K562 (cell line): ENCODE results near the gene MICOS13. TPM values are rescaled to one million over a fixed set of nuclear protein-coding genes. Genes with fewer than 3 reads are reported as not detected.

ENCODE experiments used
- ATAC-seq: fragments of 200-7000 bp; cut with Tn5 transposase; 3 replicates; pipeline ENCODE4 v1.9.1; 2020; ENCODE audit warnings: moderate library complexity
- BruUV-seq: library from RNA; stranded (reverse); fragments of 400-500 nt; replicated peaks from 2 replicates; lab custom pipeline; 2021; lab: Mats Ljungman, UMichigan
- CTCF ChIA-PET: fragments of 300-600 bp; formaldehyde crosslinking; extraction: SDS; loops from one replicate; lab custom pipeline; 2021; ENCODE audit warnings: low intra/inter-chr PET ratio; lab: Yijun Ruan, JAX
- POLR2A ChIA-PET: fragments of 300-600, 350-650 bp; sonication (Branson Sonifier 250); formaldehyde crosslinking; extraction: SDS; loops from one replicate; lab custom pipeline; 2021; ENCODE audit warnings: antibody characterized with exemption, inconsistent platforms; lab: Yijun Ruan, JAX
- DNase-seq, 4 experiments: peaks; one replicate each; pipeline versions ENCODE4 v3.0.0 to v3.0.0-alpha.2; 2011 to 2018; ENCODE audit warnings: low spot score in 3 of 4, mixed read lengths in 3 of 4; ENCODE audit errors: extremely low read depth in 1 of 4
- FAIRE-seq: peaks from 2 replicates; lab custom pipeline; 2011; peaks lifted over from hg19 to GRCh38; lab: Jason Lieb, UNC
- H2AFZ ChIP-seq: 2 replicates; pipeline ENCODE4 v1.6.0; 2011; ENCODE audit warnings: low read depth, low read length, control low read depth, inconsistent platforms
- H3K27ac ChIP-seq: fragments of 200-600 bp; 3 replicates; pipeline ENCODE4 v1.8.0; 2011; ENCODE audit warnings: low read depth, mild to moderate bottlenecking, control low read depth, inconsistent platforms, low read length, moderate library complexity, mixed read lengths; ENCODE audit errors: extremely low read depth
- H3K27me3 ChIP-seq, 2 experiments: fragments of 300-600 bp in 1 of 2; 2 replicates in 1 of 2; 3 replicates in 1 of 2; pipeline versions ENCODE4 v1.6.0 to v1.8.0; 2011; ENCODE audit warnings: inconsistent platforms in 2 of 2, low read length in 2 of 2, mild to moderate bottlenecking in 1 of 2, mixed read lengths in 1 of 2, moderate library complexity in 1 of 2; ENCODE audit not compliant: control insufficient read depth in 2 of 2, insufficient read depth in 2 of 2
- H3K36me3 ChIP-seq: fragments of 300-600 bp; 3 replicates; pipeline ENCODE4 v1.8.0; 2011; ENCODE audit warnings: mild to moderate bottlenecking, low read length, inconsistent platforms; ENCODE audit not compliant: control insufficient read depth, insufficient read depth
- H3K4me1 ChIP-seq, 2 experiments: fragments of 200-600 bp in 1 of 2; replicated peaks in 1 of 2; 2 replicates in 1 of 2; 3 replicates in 1 of 2; pipeline versions ENCODE4 v1.5.1 to v1.8.0; 2011; ENCODE audit warnings: inconsistent platforms in 2 of 2, low read length in 2 of 2, mild to moderate bottlenecking in 1 of 2, mixed read lengths in 1 of 2, moderate library complexity in 1 of 2; ENCODE audit not compliant: control insufficient read depth in 2 of 2, insufficient read depth in 2 of 2
- H3K4me2 ChIP-seq: 2 replicates; pipeline ENCODE4 v1.6.1; 2011; ENCODE audit warnings: low read length, control low read depth, inconsistent platforms, mixed read lengths; ENCODE audit not compliant: insufficient read depth
- H3K4me3 ChIP-seq: fragments of 200-600 bp; sonication (generic), shearing (Covaris generic); 2 replicates; pipeline ENCODE4 v1.5.1; 2016; ENCODE audit warnings: control low read depth, inconsistent platforms
- H3K79me2 ChIP-seq: fragments of 200-600 bp; 3 replicates; pipeline ENCODE4 v1.8.0; 2011; ENCODE audit warnings: low read length, inconsistent platforms; ENCODE audit not compliant: control insufficient read depth, insufficient read depth
- H3K9ac ChIP-seq, 2 experiments: 2 replicates each; pipeline versions ENCODE4 v1.6.0 to v1.6.1; 2011; ENCODE audit warnings: low read depth in 2 of 2, low read length in 2 of 2, control low read depth in 1 of 2, inconsistent platforms in 1 of 2, mild to moderate bottlenecking in 1 of 2, mixed read lengths in 1 of 2; ENCODE audit not compliant: insufficient read depth in 1 of 2
- H3K9me1 ChIP-seq: one replicate; pipeline ENCODE4 v1.6.0; 2011; ENCODE audit warnings: inconsistent platforms, mild to moderate bottlenecking, low read length, moderate library complexity; ENCODE audit not compliant: control insufficient read depth, insufficient read depth
- H3K9me3 ChIP-seq: replicated peaks from 2 replicates; pipeline ENCODE4 v1.5.1; 2011; ENCODE audit warnings: low read depth, low read length, inconsistent platforms; ENCODE audit not compliant: control insufficient read depth, insufficient read depth
- H4K20me1 ChIP-seq: replicated peaks from 2 replicates; pipeline ENCODE4 v1.6.1; 2011; ENCODE audit warnings: low read length, inconsistent platforms, mixed read lengths; ENCODE audit not compliant: control insufficient read depth, insufficient read depth
- CHCHD3 ChIP-seq: fragments of 250-450 bp; sonication (Bioruptor Pico); IDR thresholded peaks from 2 replicates; pipeline ENCODE4 v2.1.2; 2022; ENCODE audit warnings: mild to moderate bottlenecking
- ELF2 ChIP-seq: fragments of 250-450 bp; sonication (Bioruptor Pico); IDR thresholded peaks from 2 replicates; pipeline ENCODE4 v1.5.0; 2021; ENCODE audit warnings: mild to moderate bottlenecking
- MXI1 ChIP-seq: IDR thresholded peaks from 2 replicates; pipeline ENCODE4 v1.6.1; 2011; ENCODE audit warnings: low read depth, mild to moderate bottlenecking, improper control_type of control experiment, low read length
- MYNN ChIP-seq, 2 experiments: sonication (generic); formaldehyde crosslinking in 1 of 2; IDR thresholded peaks; 2 replicates each; pipeline versions ENCODE4 v1.5.0 to v1.6.1; 2016 to 2020; ENCODE audit warnings: antibody characterized with exemption in 1 of 2, missing genetic modification reagents in 1 of 2
- PCBP1 ChIP-seq: fragments of 200-400 bp; formaldehyde crosslinking; IDR thresholded peaks from 2 replicates; pipeline ENCODE4 v1.6.1; 2018; ENCODE audit warnings: mild to moderate bottlenecking, low read depth, low read length; ENCODE audit not compliant: poor library complexity, severe bottlenecking
- POU5F1 ChIP-seq: fragments of 150-350 bp; IDR thresholded peaks from 2 replicates; pipeline ENCODE4 v1.6.1; 2014; ENCODE audit warnings: borderline replicate concordance, low read length, low read depth, mild to moderate bottlenecking; ENCODE audit not compliant: partially characterized antibody
- PTTG1 ChIP-seq: fragments of 450-650 bp; IDR thresholded peaks from 2 replicates; pipeline ENCODE4 v1.6.1; 2016; ENCODE audit warnings: low read depth, mild to moderate bottlenecking, missing genetic modification characterization, missing compliant biosample characterization
- RBFOX2 ChIP-seq: fragments of 200-400 bp; formaldehyde crosslinking; IDR thresholded peaks from 2 replicates; pipeline ENCODE4 v1.6.1; 2017; ENCODE audit warnings: low read depth, mild to moderate bottlenecking, low read length, moderate library complexity
- RBM22 ChIP-seq: fragments of 200-400 bp; formaldehyde crosslinking; IDR thresholded peaks from 2 replicates; pipeline ENCODE4 v1.6.1; 2018; ENCODE audit warnings: low read length, low read depth; ENCODE audit not compliant: poor library complexity, severe bottlenecking
- RNF2 ChIP-seq: sonication (generic); IDR thresholded peaks from 2 replicates; pipeline ENCODE4 v1.6.1; 2016
- WGBS: fragments of 100-300 bp; shearing (Covaris generic); methylation state at CpG from one replicate; pipeline ENCODE4 v1.1.6; 2016; ENCODE audit warnings: low coverage, mixed read lengths; ENCODE audit not compliant: insufficient coverage; ENCODE audit errors: missing lambda C conversion rate; 5-methylcytosine and 5-hydroxymethylcytosine counted together
- in situ Hi-C: fragments of 300-500 bp; cut with MboI; formaldehyde crosslinking; loops from 4 replicates; pipeline ENCODE4 v1.15.0; 2018; ENCODE audit warnings: inconsistent platforms, mixed read lengths
- intact Hi-C: fragments of 100-400 bp; cut with micrococcal nuclease; formaldehyde crosslinking; loops from 2 replicates; pipeline ENCODE4 v1.14.2; 2022
- polyA plus RNA-seq, 8 experiments: library from polyadenylated mRNA; depleted of rRNA in 4 of 8; stranded (reverse) in 5 of 8; unstranded in 3 of 8; fragments of >200 nt; fragmentation: Nextera tagmentation in 2 of 8; fragmentation: Illumina TruSeq in 1 of 8; extraction: Ambion mirVana in 2 of 8; extraction: Trizol in 1 of 8; gene quantifications; 2 replicates each; pipeline versions ENCODE4 v1.2.1 to v1.2.3, GENCODE V29; 2011 to 2014; ENCODE audit warnings: inconsistent platforms in 1 of 8, missing spikeins in 1 of 8
- total RNA-seq, 7 experiments: library from RNA; depleted of rRNA in 6 of 7; stranded (reverse); fragments of >200 nt in 6 of 7; fragmentation: Illumina TruSeq in 2 of 7; extraction: Trizol in 2 of 7; gene quantifications; 2 replicates each; pipeline versions ENCODE4 v1.2.1 to v1.2.3, GENCODE V29; 2011 to 2021; ENCODE audit warnings: low replicate concordance in 1 of 7
- TF ChIP-seq, protein P1 (sequence below): sonication (generic); formaldehyde crosslinking; IDR thresholded peaks from 2 replicates; pipeline ENCODE4 v1.8.0; 2022; ENCODE audit warnings: mild to moderate bottlenecking, low read depth, missing genetic modification reagents
- TF ChIP-seq, protein P2 (sequence below): sonication (generic); formaldehyde crosslinking; IDR thresholded peaks from 2 replicates; pipeline ENCODE4 v1.8.1; 2023; ENCODE audit warnings: mild to moderate bottlenecking, missing genetic modification reagents
- TF ChIP-seq, protein P3 (sequence below): sonication (generic); IDR thresholded peaks from 2 replicates; pipeline ENCODE4 v1.6.1; 2016

MICOS13 gene
- total and polyA plus RNA-seq, 9 of the 15 experiments (the other 6 are each of a cell fraction or from before 2014, with no cell fraction given), result 15.5 to 220 (median 49.4) TPM

DNA sequence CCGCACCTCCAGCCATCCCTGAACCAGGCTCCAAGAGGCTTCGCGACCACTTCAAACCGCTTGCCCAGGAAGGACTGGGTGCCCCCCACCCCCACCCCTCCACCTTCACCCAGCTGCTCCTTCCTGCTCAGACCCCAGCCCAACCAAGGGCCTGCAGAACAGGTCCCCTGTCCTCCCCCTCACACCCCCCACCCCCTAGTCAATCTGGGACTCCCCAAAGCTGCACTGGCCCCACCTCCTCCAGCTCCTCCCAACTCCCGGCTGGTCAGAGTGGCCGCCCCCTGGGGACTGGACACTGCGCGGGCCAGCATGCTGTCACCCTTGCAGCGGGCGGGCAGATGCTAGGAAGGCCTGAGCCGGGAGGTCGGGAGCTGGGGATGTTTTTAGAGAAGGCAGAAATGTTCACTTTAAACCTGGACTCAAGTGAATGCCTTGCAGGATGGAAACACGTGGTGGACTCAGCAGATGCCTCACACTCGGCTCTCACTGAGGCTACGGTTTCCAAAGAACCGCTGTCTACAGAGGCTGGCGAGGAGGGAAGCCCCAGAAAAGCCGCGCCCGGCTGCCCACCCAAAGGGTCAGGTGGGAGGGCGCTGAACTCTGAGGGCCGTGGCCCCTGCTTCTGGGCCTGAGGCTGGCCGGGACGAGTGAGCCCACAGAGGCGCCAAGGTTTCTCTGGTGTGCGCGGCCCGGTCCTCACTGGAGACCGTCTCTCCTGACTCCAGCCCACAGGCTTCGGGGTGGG is 17.7 kb upstream of the MICOS13 start (continued):
- TF ChIP-seq, protein P1, sequence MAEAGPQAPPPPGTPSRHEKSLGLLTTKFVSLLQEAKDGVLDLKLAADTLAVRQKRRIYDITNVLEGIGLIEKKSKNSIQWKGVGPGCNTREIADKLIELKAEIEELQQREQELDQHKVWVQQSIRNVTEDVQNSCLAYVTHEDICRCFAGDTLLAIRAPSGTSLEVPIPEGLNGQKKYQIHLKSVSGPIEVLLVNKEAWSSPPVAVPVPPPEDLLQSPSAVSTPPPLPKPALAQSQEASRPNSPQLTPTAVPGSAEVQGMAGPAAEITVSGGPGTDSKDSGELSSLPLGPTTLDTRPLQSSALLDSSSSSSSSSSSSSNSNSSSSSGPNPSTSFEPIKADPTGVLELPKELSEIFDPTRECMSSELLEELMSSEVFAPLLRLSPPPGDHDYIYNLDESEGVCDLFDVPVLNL (CRISPR knock-in tag), result no peak
- TF ChIP-seq, protein P2, sequence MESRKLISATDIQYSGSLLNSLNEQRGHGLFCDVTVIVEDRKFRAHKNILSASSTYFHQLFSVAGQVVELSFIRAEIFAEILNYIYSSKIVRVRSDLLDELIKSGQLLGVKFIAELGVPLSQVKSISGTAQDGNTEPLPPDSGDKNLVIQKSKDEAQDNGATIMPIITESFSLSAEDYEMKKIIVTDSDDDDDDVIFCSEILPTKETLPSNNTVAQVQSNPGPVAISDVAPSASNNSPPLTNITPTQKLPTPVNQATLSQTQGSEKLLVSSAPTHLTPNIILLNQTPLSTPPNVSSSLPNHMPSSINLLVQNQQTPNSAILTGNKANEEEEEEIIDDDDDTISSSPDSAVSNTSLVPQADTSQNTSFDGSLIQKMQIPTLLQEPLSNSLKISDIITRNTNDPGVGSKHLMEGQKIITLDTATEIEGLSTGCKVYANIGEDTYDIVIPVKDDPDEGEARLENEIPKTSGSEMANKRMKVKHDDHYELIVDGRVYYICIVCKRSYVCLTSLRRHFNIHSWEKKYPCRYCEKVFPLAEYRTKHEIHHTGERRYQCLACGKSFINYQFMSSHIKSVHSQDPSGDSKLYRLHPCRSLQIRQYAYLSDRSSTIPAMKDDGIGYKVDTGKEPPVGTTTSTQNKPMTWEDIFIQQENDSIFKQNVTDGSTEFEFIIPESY, result peak; percentile 9; the same call in 1 of the 2 replicates
- TF ChIP-seq POU5F1 (no peak), RNF2 (no peak)

DNA sequence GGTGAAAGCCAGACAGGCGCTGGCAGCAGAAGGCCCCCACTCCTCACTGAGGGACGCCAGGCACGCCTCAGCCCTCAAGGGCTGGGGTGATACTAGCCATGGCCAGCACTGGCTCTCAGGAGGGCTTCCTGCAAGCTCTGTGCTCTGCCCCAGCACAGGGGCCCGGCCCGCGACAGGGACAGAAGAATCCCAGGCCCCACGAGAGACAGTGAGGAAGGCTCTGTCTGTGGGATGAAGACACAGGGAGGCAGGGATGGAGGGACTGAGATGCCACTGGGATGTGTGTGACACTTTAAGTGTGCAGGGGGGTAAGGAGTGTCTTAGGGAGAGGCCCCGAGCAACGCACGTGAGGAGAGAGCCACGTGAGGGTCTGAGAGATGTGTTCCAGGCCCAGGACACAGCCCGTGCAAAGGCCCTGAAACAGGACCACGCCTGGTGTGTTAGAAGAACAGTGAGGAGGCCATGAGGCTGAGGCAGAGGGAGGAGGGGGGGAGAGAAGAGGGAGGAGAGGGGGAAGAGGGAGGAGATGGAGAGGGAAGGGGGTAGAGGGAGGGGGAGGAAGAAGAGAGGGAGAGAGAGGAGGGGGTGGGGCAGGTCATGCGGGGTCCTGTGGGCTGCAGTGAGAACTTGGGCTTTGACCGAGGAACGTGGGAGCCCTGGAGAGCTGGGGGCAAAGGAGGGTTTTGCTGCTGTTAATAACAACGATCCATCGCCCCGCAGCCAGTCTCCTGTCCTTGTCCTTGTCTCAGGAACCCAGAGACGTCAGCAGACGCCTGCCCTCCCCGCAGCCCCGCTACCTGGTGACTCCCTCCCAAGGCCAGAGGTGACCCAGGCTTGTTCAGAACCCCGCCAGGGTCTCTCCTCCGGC is 16.9 kb upstream of the MICOS13 start:
- DNase-seq, result no peak
- POLR2A ChIA-PET, result interaction anchor here (0.6 to 2.7 kb wide), 6 partner anchors 7 to 21 kb away, joined by 3 to 34 read pairs (median 4); partner anchors contain the start of gene RPL36
- no peak overlapping the region for H2AFZ ChIP-seq
- BruUV-seq, result no TSS peak
- WGBS, result 81% methylated on average over 22 of the region's 25 CpGs
- no peaks in the 10 kb centered on the region for H3K9me3 ChIP-seq
- H3K27ac ChIP-seq, result no peak overlapping the region
- H3K9ac ChIP-seq, result no peak overlapping the region; a peak in 1 of 4 replicates
- H3K4me1 ChIP-seq, result peaks cover 7 to 66% of the 10 kb centered on the region in 2 experiments
- H3K9me1 ChIP-seq, result peaks cover 13% of the 10 kb centered on the region
- H3K36me3 ChIP-seq, result peaks cover 90% of the 10 kb centered on the region
- ATAC-seq, result no peak
- CTCF ChIA-PET, result no interaction called here
- peaks cover 49% of the 10 kb centered on the region for H4K20me1 ChIP-seq
- no peak for FAIRE-seq
- H3K4me2 ChIP-seq, result no peak overlapping the region
- in situ Hi-C loops, result no loop called here
- H3K27me3 ChIP-seq, result no peaks in the 10 kb centered on the region
- H3K79me2 ChIP-seq, result peaks cover 51% of the 10 kb centered on the region
- no peak overlapping the region for H3K4me3 ChIP-seq
- intact Hi-C loops, result no loop called here
- TF ChIP-seq MXI1 (no peak), CHCHD3 (CRISPR knock-in tag) (no peak), MYNN (IDR thresholded peaks at IDR 0.05) (peak; percentile 6; the same call in 1 of the 2 replicates), MYNN (CRISPR knock-in tag; IDR thresholded peaks at IDR 0.05) (no peak), PCBP1 (peak; percentile 51), RBFOX2 (peak; percentile 17), PTTG1 (tag) (no peak), ELF2 (no peak), RBM22 (peak; percentile 52)
- TF ChIP-seq, protein P3, sequence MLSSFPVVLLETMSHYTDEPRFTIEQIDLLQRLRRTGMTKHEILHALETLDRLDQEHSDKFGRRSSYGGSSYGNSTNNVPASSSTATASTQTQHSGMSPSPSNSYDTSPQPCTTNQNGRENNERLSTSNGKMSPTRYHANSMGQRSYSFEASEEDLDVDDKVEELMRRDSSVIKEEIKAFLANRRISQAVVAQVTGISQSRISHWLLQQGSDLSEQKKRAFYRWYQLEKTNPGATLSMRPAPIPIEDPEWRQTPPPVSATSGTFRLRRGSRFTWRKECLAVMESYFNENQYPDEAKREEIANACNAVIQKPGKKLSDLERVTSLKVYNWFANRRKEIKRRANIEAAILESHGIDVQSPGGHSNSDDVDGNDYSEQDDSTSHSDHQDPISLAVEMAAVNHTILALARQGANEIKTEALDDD, result no peak
